Stimulated activated CD8-positive, alpha-beta memory T cell treated with anti-CD3 and anti-CD28 coated beads, Interleukin-4, amount 100 ng/mL, for 4 hours (primary cell): ENCODE results near the gene PROK1.
"Not testable (repeated sequence)": the region's sequence is repeated elsewhere in the genome, so short reads cannot be mapped to it uniquely, and the experiment has no call there.

Experiments used
- DNase-seq, 2 donors: peaks; one replicate each; pipeline ENCODE4 v3.0.0-alpha.2; 2020; ENCODE audit warnings: low read depth in 2 of 2, low spot score in 1 of 2

The PROK1 gene

DNA sequence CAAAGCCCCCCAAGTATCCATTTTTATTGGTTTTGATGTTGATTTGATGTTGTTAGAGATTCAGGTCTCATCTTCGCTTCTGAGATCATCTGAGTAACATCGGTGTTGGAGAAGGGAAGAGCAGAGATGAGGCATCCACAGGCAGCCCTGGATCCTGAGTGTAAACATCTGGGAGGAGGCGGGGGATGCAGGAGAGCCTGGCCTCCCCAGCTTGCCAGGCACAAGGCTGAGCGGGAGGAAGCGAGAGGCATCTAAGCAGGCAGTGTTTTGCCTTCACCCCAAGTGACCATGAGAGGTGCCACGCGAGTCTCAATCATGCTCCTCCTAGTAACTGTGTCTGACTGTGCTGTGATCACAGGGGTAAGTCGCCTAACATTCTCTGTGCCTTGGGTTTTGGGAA is at the start of gene PROK1:
TSS of gene PROK1 (plus strand) at position 221 of the 400 bp plus-strand sequence. CDS start at position 289, 68 bp downstream.
- DNase-seq = no peak

- no peak for DNase-seq
Measured at GRCh38 chr1:110403805-110404204, 47.1 kb upstream of the PROK1 start.

DNA sequence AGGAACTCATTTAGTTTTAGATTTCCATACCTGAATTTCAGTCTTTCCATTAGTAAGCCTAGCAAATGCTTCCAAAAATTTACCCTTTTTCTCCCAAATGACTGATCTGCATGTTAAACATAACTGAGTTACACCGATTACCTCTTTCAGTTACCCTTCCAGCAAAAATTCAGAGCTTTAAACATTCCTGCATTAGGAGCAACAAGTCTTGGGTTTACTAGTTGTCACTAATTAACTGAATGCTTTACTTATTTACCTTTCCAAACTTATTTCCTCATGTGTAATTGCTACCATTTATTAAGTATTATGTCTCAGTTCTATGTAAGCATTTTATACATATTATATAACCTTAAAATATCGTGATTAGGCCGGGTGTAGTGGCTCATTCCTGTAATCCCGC is 46.5 kb upstream of the PROK1 start:
- no peak for DNase-seq

DNA sequence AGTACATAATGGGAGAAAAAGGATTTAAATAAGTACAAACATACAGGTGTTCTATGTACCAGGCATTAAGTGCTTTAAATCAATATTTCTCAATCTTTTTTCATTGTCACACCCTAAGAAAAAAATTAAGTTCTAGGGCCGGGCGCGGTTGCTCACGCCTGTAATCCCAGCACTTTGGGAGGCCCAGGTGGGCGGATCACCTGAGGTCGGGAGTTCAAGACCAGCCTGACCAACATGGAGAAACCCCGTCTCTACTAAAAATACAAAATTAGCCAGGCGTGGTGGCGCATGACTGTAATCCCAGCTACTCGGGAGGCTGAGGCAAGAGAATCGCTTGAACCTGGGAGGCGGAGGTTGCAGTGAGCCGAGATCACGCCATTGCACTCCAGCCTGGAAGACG is 44.5 kb upstream of the PROK1 start:
- not testable (repeated sequence) for DNase-seq

- peak; percentile 75 to 78 for DNase-seq
Measured at GRCh38 chr1:110407260-110408210, 43.4 kb upstream of the PROK1 start, which contains the start of gene LAMTOR5. Gene LAMTOR5, minus strand, starts transcription at chr1:110407694. Its CDS starts 74 bp downstream, at chr1:110407620.

DNA sequence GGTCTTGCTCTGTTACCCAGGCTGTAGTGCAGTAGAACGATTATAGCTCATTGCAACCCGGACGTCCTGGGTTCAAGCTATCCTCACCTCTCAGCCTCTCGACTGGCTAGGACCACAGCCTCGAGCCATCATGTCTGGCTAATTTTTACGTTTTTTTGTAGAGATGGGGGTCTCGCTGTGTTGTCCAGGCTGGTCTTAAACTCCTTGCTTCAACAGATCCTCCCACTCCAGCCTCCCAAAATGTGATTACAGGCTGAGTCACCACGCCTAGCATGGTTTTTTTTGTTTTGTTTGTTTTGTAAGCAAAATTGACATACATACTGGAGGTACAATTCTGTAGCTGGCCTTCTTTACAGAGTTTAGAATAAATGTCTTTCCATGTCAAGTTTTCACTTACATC is 42.5 kb upstream of the PROK1 start:
- DNase-seq = no peak

- no peak for DNase-seq
Measured at GRCh38 chr1:110409316-110409715, 41.6 kb upstream of the PROK1 start.

DNA sequence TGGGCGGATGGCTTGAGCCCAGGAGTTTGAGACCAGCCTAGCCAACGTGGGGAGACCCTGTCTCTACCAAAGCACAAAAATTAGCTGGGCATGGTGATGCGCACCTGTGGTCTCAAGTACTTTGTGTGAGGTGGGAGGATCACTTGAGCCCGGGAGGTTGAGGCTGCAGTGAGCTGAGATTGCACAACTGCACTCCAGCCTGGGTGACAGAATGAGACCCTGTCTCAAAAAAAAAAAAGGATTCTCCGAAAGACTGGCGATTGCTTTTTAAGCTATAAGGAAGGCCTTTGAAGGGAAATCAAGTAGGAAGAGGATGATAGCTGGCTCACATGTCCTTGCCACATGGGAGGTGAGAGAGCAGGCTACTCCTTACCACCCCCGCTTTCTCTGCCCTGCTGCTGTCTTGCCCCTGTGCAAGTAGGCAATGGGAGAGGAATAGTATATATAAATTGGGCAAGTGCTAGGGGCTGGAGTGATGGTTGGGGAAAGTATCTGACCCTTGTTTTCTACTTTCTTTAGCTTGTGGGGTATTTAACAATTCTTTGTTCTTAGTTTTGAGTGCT is 39.7 kb upstream of the PROK1 start:
- DNase-seq = no peak

- DNase-seq = peak; percentile 18 to 28
Measured at GRCh38 chr1:110412576-110412975, 38.4 kb upstream of the PROK1 start.

GRCh38 chr1:110413045-110413444 is 37.9 kb upstream of the PROK1 start:
- DNase-seq = not testable (repeated sequence)

DNA sequence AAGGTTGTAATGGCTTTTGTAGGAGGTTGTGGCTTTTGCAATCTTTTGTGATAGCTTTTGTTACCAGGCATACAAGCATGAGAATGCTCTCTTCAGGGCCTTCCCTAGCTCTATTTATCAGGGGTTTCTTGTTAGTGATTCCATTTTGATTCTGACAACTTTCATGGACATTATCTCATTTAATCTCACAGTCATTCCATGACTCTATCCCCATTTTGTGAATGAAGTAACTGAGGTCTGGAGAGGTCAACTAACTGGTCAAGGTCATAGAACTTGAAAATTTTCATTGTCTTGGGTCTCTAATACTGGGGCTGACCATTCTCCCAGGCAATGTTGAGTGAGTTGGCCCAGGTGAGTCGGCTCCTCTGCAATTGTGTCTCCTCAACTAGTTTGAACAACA is 32.2 kb upstream of the PROK1 start:
- DNase-seq = no peak

GRCh38 chr1:110420023-110420662 is 30.8 kb upstream of the PROK1 start:
- DNase-seq = no peak

- no peak for DNase-seq
Measured at GRCh38 chr1:110420874-110421793, 29.8 kb upstream of the PROK1 start.

- no peak for DNase-seq
Measured at GRCh38 chr1:110424699-110425611, 26.0 kb upstream of the PROK1 start.

DNA sequence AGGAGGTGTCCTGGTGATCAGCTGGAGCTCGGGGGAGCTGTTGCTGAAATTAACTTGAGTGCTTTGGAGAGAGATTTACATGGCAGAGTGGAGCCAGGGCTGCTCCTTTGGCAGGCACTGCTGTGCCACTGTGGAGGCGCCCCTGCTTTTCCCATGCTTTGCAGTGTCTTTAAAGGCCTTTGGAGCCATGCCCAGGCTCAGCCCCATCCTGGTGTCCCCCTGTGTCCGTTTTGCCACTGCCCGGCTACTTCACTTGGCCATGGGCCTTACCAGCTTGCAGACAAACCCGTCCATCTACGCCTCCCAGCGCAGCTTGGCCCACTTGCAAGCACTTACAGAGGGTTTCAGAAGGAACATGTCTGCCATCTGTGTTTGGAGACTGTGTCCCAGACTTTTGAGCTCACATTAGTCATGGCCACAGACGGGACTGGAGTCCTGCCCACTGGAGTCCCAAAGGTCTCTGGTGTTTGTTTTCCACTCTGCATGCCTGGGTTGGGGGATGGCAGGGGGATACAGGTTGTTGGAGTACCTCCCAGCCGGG is 25.3 kb upstream of the PROK1 start:
- DNase-seq = no peak

DNA sequence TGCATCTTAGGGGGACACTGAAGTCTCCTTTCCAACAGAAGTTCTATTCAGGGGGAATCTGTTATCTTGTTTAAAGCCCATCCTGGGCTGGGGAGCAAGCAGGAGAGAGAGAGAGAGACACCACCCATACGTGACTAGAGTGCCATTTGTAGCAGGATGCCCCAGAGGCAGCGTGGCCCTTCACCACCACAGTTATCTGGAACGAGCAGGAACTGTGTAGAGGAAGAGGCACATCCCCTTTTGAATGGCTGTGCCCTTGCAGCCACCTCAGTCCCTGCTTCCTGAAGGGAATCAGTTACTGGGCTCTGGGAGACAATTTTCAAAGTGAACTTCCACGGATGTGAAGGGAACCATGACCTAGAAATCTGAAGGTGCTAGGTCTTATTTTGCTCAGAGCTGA is 24.1 kb upstream of the PROK1 start:
- DNase-seq = no peak

- DNase-seq = no peak
Measured at GRCh38 chr1:110428946-110429345, 22.0 kb upstream of the PROK1 start.

GRCh38 chr1:110430366-110430765 is 20.6 kb upstream of the PROK1 start:
- DNase-seq = no peak

- no peak for DNase-seq
Measured at GRCh38 chr1:110430901-110431300, 20.0 kb upstream of the PROK1 start.
